GM21423 (cell line): ENCODE results near the gene TLR1.
"Not testable (repeated sequence)": the region's sequence is repeated elsewhere in the genome, so short reads cannot be mapped to it uniquely, and the experiment has no call there.

Source experiments
- ATAC-seq: cut with Tn5 transposase; IDR thresholded peaks from one replicate; pipeline ENCODE4 v1.9.1; 2021; ENCODE audit warnings: mild to moderate bottlenecking, moderate library complexity; ENCODE audit not compliant: unreplicated experiment

TLR1 gene

DNA sequence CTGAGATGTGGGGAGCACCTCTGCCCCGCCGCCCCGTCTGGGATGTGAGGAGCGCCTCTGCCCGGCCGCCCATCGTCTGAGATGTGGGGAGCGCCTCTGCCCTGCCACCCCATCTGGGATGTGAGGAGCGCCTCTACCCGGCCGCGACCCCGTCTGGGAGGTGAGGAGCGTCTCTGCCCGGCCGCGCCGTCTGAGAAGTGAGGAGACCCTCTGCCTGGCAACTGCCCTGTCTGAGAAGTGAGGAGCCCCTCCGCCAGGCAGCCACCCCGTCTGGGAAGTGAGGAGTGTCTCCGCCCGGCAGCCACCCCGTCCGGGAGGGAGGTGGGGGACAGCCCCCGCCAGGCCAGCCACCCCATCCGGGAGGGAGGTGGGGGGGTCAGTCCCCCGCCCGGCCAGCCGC lies 2.9 kb upstream of the TLR1 start:
- not testable (repeated sequence) for ATAC-seq

DNA sequence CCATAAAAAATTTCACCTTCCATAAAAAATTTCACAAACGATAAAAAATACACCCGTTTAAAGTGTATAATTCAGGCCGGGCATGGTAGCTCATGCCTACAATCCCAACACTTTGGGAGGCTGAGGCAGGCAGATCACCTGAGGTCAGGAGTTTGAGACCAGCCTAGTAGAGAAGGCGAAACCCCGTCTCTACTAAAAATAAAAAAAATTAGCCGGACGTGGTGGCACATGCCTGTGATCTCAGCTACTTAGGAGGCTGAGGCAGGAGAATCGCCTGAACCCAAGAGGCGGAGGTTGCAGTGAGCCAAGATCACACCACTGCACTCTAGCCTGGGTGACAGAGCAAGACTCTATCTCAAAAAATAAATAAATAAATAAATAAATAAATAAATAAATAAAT lies 1.7 kb upstream of the TLR1 start:
- ATAC-seq = not testable (repeated sequence)

- peak; percentile 75 for ATAC-seq
Measured at GRCh38 chr4:38805530-38806145, 1.0 kb upstream of the TLR1 start.

DNA sequence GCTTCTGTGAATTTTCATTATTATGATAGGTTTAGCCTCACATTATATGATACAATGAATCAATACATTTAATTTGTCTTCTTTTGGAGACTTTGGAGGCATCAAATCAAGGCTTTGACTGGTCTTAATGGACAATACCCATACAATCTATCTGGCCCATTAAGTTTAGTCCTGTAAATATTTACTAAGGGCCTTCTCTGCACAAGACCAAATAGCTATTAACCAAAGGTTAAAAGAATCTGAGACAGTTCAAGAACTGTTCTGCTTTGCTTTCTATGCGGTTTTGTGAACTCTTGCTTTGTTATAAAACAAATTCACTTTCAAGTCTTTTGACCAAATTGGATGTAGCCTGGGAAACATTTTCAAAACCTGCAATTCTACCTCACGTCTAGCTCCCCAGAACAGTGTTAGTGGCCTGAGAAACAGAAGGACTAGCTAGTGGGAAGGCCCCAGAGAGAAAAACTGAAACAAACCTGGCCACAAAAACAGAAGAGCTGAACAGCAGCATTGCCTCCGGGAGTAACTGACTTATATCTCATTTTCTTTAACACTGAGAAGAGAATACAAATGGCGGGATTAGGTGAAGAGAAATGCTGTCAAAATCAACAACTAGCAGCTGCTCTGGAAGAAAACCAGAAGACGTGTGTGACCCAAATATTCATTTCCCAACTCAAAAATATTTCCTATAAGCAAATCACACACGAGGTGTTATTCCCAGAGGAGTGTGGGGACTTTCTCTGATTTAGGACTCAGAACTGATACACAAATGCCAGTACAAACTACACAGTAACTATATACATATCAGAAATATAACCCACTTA lies 548 bp downstream of the TLR1 start:
- peak; percentile 64 for ATAC-seq

- no peak for ATAC-seq
Measured at GRCh38 chr4:38802561-38803355, 1.8 kb downstream of the TLR1 start.

- ATAC-seq = no peak
Measured at GRCh38 chr4:38800961-38801450, 3.6 kb downstream of the TLR1 start.

GRCh38 chr4:38800366-38800765 lies 4.2 kb downstream of the TLR1 start:
- no peak for ATAC-seq

DNA sequence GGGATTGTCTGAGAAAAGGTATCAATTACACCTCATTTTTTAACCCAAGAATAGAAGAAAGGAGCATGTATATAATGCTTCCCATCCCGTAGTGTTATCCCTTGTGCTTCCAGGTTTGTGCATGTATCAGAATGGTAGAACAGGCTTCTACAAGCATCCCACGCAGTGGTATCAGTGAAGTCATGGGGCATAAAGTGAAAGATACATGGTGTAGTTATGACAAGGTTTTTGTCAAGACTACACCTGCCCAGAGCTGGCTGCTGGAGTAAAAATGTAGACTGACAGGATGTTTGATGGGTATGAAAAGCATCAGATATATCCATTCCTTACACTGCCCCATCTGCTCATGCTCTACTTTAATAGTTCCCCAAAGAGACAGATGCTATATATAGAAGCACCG lies 9.5 kb downstream of the TLR1 start:
- ATAC-seq = no peak

DNA sequence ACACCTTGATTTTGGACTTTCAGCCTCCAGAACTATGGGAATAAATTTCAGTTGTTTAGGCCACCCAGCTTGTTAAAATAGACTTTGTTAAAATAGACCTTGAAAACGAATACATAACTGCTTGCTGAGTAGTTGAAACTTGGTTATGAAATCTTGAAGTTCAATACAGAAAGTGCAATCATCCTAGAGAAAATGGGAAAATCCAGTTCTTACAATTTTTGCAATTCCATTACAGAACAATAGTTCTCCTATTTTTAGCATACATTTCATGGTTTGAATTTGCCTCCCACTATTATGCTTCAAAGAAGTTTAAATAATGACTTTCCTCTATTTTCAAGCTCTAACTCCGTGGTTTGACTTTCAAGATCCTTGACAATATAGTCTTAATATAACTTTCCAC lies 10.5 kb downstream of the TLR1 start:
- no peak for ATAC-seq

DNA sequence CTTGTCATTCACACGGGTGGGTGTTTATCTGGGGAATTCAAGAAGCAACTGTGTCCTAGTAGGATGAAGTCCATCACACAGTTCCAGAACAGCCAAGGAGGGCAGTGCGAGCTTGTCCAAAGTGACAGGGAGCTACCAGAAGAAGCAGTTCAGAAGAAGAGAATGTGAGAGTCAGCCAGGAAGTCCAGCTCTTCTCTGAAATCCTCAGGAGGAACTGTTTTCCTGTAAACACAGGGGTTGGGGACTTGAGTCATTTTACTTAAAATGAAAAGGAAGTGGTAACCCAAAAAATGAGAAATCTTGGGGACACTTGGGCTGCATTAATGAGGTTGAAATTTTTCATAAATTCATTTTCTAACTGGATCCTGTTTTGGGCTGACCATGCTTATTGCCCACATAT lies 13.6 kb downstream of the TLR1 start:
- no peak for ATAC-seq

DNA sequence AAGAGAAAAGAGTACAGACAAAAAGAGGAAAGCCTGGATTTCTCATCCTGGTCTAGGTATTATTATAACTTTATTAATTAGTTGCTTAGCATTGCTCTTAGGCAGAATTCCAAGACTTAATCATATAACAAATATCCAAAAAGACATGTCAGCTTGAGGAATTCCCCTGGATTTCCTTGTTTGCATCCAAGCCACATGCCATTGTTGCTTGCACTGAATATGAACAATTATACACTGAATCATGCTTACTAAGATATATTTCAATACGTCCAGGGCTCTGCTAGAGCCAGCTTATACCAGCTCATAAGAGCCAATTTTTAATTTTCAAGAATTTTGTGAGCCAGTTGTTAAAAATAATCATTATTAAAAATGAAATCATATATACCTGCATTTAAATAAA lies 16.3 kb downstream of the TLR1 start:
- no peak for ATAC-seq

GRCh38 chr4:38787693-38788092 lies 16.9 kb downstream of the TLR1 start:
- ATAC-seq = no peak

DNA sequence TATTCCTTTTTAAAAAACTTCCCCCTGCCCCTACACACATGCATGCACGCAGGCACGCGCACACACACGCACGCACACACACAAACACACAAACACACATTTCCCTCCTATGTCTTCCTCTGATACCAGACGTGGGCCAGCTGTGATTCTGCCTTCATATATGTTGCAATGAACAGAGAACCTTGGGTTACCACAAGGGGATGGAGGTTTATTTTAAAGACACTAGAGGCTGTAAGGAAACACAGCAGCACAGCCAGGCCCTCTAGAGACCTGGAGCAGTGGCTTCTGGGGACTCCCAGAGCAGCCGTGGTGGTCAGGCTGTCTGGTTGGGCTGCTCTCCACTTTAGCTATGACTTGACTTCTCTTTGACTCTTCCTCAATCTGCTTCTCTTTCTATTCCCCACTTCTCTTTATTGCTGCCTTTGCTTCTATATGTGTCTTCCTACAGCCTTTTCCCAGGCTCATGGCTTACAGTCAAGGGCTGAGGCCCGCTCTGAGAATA lies 18.6 kb downstream of the TLR1 start:
- peak; percentile 59 for ATAC-seq

- ATAC-seq = no peak
Measured at GRCh38 chr4:38785041-38785790, 19.4 kb downstream of the TLR1 start.

DNA sequence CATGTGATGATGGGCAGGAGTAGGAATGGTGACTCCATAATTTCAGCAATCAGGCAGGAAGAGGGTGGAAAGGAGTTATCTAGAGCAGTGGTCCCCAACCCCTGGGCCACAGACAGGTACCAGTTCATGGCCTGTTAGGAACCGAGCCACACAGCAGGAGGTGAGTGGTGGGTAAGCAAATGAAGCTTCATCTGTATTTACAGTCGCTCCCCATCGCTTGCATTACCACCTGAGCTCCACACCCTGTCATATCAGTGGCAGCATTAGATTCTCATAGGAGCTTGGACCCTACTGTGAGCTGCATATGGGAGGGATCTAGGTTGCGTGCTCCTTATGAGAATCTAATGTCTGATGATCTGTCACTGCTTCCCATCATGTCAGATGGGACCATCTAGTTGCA lies 20.4 kb downstream of the TLR1 start:
- no peak for ATAC-seq

DNA sequence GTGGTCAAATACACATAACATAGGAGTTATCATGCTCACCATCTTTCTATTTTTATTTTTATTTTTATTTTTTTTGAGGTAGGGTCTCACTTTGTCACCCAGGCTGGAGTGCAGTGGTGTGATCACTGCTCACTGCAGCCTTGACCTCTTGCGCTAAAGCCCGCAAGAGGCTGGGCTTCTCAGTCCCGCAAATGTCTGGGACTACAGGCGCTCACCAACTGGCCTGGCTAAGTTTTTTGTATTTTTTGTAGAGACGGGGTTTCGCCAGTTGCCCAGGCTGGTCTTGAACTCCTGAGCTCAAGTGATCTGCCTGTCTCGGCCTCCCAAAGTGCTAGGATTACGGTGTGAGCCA lies 21.5 kb downstream of the TLR1 start:
- no peak for ATAC-seq

DNA sequence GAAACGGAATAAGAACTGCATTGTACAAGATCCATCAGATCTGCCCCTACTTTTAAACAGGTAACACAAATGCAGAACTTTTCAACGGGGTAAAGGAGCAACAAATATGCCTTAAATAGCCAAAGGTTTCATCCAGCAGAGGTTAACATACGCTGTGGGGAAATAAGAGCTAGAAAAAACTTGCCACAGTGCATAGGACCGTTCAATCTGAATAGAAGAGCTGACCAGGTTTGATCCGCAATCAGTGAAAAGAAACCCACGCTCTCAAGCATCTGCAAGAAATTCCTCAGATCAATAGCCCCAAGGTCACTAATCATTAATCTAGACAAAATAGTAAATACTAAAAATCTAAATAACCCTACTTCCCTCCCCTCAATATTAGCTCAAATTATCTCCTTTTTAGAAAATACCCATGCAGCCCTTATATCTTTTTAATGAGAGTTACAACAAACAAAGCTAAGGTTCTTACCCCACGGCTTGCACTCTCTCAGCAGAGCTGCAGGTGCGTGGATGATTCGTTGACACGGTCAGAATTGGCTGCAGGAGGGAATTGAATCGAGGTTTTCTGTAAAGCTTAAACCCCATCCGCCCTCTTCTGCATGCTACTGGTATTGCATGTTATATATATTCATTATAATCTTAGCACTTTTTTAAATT lies 22.0 kb downstream of the TLR1 start, which contains the start of gene TLR10:
TSS of gene TLR10 (minus strand) at position 539 of the 657 bp plus-strand sequence. CDS start 7,400 bp downstream, outside the sequence.
- peak; percentile 48 for ATAC-seq

GRCh38 chr4:38781854-38782261 lies 22.7 kb downstream of the TLR1 start:
- ATAC-seq = no peak

- ATAC-seq = no peak
Measured at GRCh38 chr4:38780833-38781484, 23.6 kb downstream of the TLR1 start.

DNA sequence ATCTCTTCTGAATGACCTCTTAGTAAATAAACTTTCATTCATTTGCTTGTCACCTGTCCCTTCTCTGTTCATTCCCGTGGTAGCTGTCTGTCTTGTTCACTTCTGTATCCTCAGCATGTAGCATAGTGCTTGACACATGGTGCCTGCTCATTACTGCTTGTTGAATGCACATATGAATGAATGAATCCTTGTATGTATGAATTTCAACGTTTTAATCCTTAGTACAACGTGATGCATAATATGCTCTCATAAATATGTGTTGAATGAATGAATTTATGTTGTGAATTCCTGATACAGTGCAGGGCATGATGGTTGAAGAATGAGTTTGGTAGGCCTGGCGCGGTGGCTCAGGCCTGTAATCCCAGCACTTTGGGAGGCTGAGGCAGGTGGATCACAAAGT lies 24.8 kb downstream of the TLR1 start:
- ATAC-seq = no peak
